Measurements from ENCODE around the gene EXOC3. TPM values are rescaled to one million over a fixed set of nuclear protein-coding genes. Genes with fewer than 3 reads are reported as not detected.

The EXOC3 gene
- total RNA-seq, 1 donor from 2014 or later = 43.9 TPM

GRCh38 chr5:493119-493701, 50.2 kb downstream of the EXOC3 start:
- Mint-ChIP-seq H3K4me3 (ENCODE audit: unreplicated experiment) (no peak overlapping the region), H3K36me3 (ENCODE audit: low read depth, unreplicated experiment) (no peaks in the 10 kb centered on the region), H3K4me1 (ENCODE audit: unreplicated experiment) (peaks cover 15% of the 10 kb centered on the region), H3K27me3 (ENCODE audit: unreplicated experiment) (peaks cover 18% of the 10 kb centered on the region), H3K9me3 (ENCODE audit: unreplicated experiment) (no peaks in the 10 kb centered on the region), H3K27ac (ENCODE audit: unreplicated experiment) (no peak overlapping the region)
- TF ChIP-seq, protein P1, sequence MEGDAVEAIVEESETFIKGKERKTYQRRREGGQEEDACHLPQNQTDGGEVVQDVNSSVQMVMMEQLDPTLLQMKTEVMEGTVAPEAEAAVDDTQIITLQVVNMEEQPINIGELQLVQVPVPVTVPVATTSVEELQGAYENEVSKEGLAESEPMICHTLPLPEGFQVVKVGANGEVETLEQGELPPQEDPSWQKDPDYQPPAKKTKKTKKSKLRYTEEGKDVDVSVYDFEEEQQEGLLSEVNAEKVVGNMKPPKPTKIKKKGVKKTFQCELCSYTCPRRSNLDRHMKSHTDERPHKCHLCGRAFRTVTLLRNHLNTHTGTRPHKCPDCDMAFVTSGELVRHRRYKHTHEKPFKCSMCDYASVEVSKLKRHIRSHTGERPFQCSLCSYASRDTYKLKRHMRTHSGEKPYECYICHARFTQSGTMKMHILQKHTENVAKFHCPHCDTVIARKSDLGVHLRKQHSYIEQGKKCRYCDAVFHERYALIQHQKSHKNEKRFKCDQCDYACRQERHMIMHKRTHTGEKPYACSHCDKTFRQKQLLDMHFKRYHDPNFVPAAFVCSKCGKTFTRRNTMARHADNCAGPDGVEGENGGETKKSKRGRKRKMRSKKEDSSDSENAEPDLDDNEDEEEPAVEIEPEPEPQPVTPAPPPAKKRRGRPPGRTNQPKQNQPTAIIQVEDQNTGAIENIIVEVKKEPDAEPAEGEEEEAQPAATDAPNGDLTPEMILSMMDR (IDR thresholded peaks at IDR 0.05; ENCODE audit: unreplicated experiment) = no peak
- DNase-seq (ENCODE audit: low spot score) = no peak

GRCh38 chr5:493758-494157, 50.8 kb downstream of the EXOC3 start:
- no peak overlapping the region for H3K27ac Mint-ChIP-seq (ENCODE audit: unreplicated experiment)
- DNase-seq (ENCODE audit: low spot score) = no peak
- H3K9me3 Mint-ChIP-seq (ENCODE audit: unreplicated experiment) = no peaks in the 10 kb centered on the region
- H3K27me3 Mint-ChIP-seq (ENCODE audit: unreplicated experiment) = peaks cover 18% of the 10 kb centered on the region
- no peaks in the 10 kb centered on the region for H3K36me3 Mint-ChIP-seq (ENCODE audit: low read depth, unreplicated experiment)
- TF ChIP-seq, protein P1 (IDR thresholded peaks at IDR 0.05; ENCODE audit: unreplicated experiment) = no peak
- H3K4me1 Mint-ChIP-seq (ENCODE audit: unreplicated experiment) = peaks cover 17% of the 10 kb centered on the region
- no peak overlapping the region for H3K4me3 Mint-ChIP-seq (ENCODE audit: unreplicated experiment)

DNA sequence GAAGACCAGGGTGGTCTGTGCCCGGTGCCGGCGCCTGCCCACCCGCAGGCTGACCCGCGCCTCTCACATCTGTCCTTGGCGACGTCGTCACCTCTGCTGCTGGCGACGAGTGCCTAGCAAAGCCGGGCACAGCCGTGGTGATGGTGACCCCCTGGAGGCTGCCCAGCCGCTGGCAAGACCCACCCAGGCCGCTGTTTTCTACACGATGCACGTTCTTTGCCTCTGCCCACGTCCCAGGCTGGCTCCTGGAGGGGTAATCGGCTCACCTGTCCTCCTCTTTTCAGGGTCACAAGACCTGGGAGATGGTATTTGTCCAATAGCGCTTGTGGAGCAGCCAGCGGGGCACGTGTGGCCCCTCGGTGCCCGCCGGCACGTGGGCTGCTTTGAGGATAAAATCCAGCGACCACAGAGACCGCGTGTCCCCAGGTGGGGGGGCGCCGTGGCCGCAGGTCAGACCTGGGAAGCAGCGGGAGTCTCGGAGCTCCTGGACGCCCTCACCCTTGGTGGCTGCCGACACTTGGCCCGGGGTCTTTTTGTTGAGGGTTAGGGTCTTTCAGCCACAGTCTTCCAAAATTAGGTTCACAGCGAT, 51.8 kb downstream of the EXOC3 start:
- Mint-ChIP-seq H3K36me3 (ENCODE audit: low read depth, unreplicated experiment) (no peaks in the 10 kb centered on the region), H3K9me3 (ENCODE audit: unreplicated experiment) (no peaks in the 10 kb centered on the region), H3K27ac (ENCODE audit: unreplicated experiment) (no peak overlapping the region), H3K27me3 (ENCODE audit: unreplicated experiment) (peaks cover 20% of the 10 kb centered on the region), H3K4me1 (ENCODE audit: unreplicated experiment) (peaks cover 17% of the 10 kb centered on the region), H3K4me3 (ENCODE audit: unreplicated experiment) (no peak overlapping the region)
- TF ChIP-seq, protein P1 (IDR thresholded peaks at IDR 0.05; ENCODE audit: unreplicated experiment) = no peak
- DNase-seq (ENCODE audit: low spot score) = no peak

DNA sequence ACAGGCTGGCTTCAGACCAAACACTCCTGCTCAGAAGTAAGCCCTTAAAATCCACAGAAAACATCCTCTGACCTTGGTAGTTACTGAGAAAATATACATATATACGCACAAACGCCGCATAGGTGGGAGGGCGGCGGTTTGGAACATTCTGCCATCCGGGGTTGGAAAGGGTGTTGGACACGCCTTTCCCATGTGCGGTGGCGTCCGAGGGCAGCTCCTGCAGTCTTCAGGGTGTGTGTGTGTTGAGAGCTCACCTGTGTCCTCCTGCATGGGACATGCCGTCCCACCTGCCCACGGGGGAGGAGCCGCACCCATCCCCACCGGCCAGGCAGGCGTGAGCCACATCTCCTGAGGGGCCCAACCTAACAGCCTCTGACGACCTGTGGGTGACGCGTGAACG, 53.1 kb downstream of the EXOC3 start:
- Mint-ChIP-seq H3K36me3 (ENCODE audit: low read depth, unreplicated experiment) (no peaks in the 10 kb centered on the region), H3K9me3 (ENCODE audit: unreplicated experiment) (no peaks in the 10 kb centered on the region), H3K27me3 (ENCODE audit: unreplicated experiment) (peaks cover 22% of the 10 kb centered on the region), H3K4me1 (ENCODE audit: unreplicated experiment) (peaks cover 17% of the 10 kb centered on the region), H3K4me3 (ENCODE audit: unreplicated experiment) (no peak overlapping the region), H3K27ac (ENCODE audit: unreplicated experiment) (no peak overlapping the region)
- TF ChIP-seq, protein P1 (IDR thresholded peaks at IDR 0.05; ENCODE audit: unreplicated experiment) = no peak
- DNase-seq (ENCODE audit: low spot score) = no peak

DNA sequence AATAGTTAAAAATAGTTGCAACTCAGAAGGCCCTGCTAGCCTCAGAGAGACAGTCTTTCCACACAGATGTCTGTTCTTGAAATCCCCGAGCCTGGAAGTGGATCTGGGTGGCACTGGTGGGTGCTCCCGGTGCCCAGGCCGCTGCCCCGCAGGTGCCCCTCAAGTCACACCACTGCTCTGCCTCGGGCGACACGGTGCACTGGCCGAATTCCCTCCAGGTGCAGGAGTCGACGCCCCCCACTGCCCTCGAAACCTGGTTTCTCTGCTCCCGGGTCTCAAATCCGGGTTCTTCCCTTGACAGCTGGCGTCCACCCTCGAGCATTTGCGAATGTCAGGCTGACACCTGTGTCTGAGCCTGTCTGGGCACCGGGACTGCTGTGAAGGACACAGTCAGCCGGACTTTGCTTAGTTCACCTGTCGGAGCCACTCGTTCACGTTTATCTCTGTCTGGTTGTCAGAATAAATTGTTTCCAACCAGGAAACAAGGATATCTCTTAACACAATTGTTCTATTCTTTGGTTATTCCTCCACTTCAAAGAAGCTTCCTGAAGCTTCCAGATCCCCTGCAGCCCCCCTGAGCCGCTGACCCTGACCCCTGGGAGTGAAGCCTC, 54.2 kb downstream of the EXOC3 start:
- Mint-ChIP-seq H3K36me3 (ENCODE audit: low read depth, unreplicated experiment) (no peaks in the 10 kb centered on the region), H3K27me3 (ENCODE audit: unreplicated experiment) (peaks cover 20% of the 10 kb centered on the region)
- DNase-seq (ENCODE audit: low spot score) = no peak

More for the DNA sequence above, 54.2 kb downstream of the EXOC3 start:
- Mint-ChIP-seq H3K9me3 (ENCODE audit: unreplicated experiment) (no peaks in the 10 kb centered on the region), H3K27ac (ENCODE audit: unreplicated experiment) (no peak overlapping the region), H3K4me3 (ENCODE audit: unreplicated experiment) (no peak overlapping the region), H3K4me1 (ENCODE audit: unreplicated experiment) (peaks cover 17% of the 10 kb centered on the region)
- TF ChIP-seq, protein P1 (IDR thresholded peaks at IDR 0.05; ENCODE audit: unreplicated experiment) = no peak

All from endothelial cell (in vitro differentiated cells).